Neural progenitor cell (in vitro differentiated cells): Measurements from ENCODE around the gene TMPRSS9. TPM values are rescaled to one million over a fixed set of nuclear protein-coding genes. Genes with fewer than 3 reads are reported as not detected.

Experiments used
- DNase-seq: peaks from one replicate; pipeline ENCODE4 v3.0.0-alpha.2; 2016; ENCODE audit warnings: low spot score
- H2AFZ ChIP-seq: fragments of 200-600 bp; sonication (generic); replicated peaks from 2 replicates; pipeline ENCODE4 v1.6.1; 2016; ENCODE audit warnings: antibody characterized with exemption
- H3F3A ChIP-seq: fragments of 200-600 bp; sonication (generic); 2 replicates; pipeline ENCODE4 v1.6.1; 2016; ENCODE audit warnings: antibody characterized with exemption, low read depth
- H3K27ac ChIP-seq: fragments of 200-600 bp; sonication (generic); 2 replicates; pipeline ENCODE4 v1.5.1; 2016; ENCODE audit warnings: mild to moderate bottlenecking
- H3K27me3 ChIP-seq: fragments of 200-600 bp; sonication (generic); 2 replicates; pipeline ENCODE4 v1.6.1; 2016; ENCODE audit warnings: mild to moderate bottlenecking, moderate library complexity
- H3K36me3 ChIP-seq: fragments of 200-600 bp; sonication (generic); 2 replicates; pipeline ENCODE4 v1.5.1; 2016
- H3K4me1 ChIP-seq: fragments of 200-600 bp; sonication (generic); 2 replicates; pipeline ENCODE4 v1.6.1; 2016; ENCODE audit warnings: mixed run types
- H3K4me2 ChIP-seq: fragments of 200-600 bp; sonication (generic); 2 replicates; pipeline ENCODE4 v1.6.1; 2016
- H3K4me3 ChIP-seq: fragments of 200-600 bp; sonication (generic); 2 replicates; pipeline ENCODE4 v1.5.1; 2016
- H3K79me2 ChIP-seq: fragments of 200-600 bp; sonication (generic); 2 replicates; pipeline ENCODE4 v1.6.1; 2016; ENCODE audit warnings: low read depth
- H3K9ac ChIP-seq: fragments of 200-600 bp; sonication (generic); 2 replicates; pipeline ENCODE4 v1.6.1; 2016
- H3K9me3 ChIP-seq: fragments of 200-600 bp; sonication (generic); 2 replicates; pipeline ENCODE4 v1.5.1; 2016; ENCODE audit warnings: low read depth
- H4K20me1 ChIP-seq: fragments of 200-600 bp; sonication (generic); 2 replicates; pipeline ENCODE4 v1.6.1; 2016; ENCODE audit warnings: low read depth
- H3K27ac Mint-ChIP-seq: 3 replicates; pipeline ENCODE4 v1.8.0; 2021; ENCODE audit warnings: mixed read lengths
- H3K27me3 Mint-ChIP-seq: 2 replicates; pipeline ENCODE4 v1.8.0; 2022; ENCODE audit warnings: low read depth, mild to moderate bottlenecking, inconsistent platforms, moderate library complexity, mixed read lengths; ENCODE audit not compliant: insufficient read depth
- H3K36me3 Mint-ChIP-seq: 3 replicates; pipeline ENCODE4 v1.8.0; 2021; ENCODE audit warnings: mixed read lengths
- H3K4me1 Mint-ChIP-seq: 3 replicates; pipeline ENCODE4 v1.8.0; 2021; ENCODE audit warnings: mixed read lengths
- H3K4me3 Mint-ChIP-seq: 3 replicates; pipeline ENCODE4 v1.8.0; 2021; ENCODE audit warnings: mild to moderate bottlenecking, moderate library complexity, mixed read lengths
- H3K9me3 Mint-ChIP-seq: 3 replicates; pipeline ENCODE4 v1.8.0; 2020; ENCODE audit warnings: mixed read lengths
- EZH2 ChIP-seq: fragments of 200-600 bp; sonication (generic); IDR thresholded peaks from 2 replicates; pipeline ENCODE4 v1.6.1; 2017; ENCODE audit warnings: antibody characterized with exemption, mild to moderate bottlenecking, moderate library complexity
- EZH2phosphoT487 ChIP-seq: fragments of 200-600 bp; sonication (generic); IDR thresholded peaks from 2 replicates; pipeline ENCODE4 v1.6.1; 2017; ENCODE audit warnings: antibody characterized with exemption
- total RNA-seq: library from RNA; depleted of rRNA; stranded (reverse); fragments of >200 nt; gene quantifications from 2 replicates; pipeline ENCODE4 v1.2.3, GENCODE V29; 2015; ENCODE audit warnings: low replicate concordance
- TF ChIP-seq, protein P1 (sequence below): fragments of 200-600 bp; sonication (generic); IDR thresholded peaks from 2 replicates; pipeline ENCODE4 v1.5.1; 2017; ENCODE audit warnings: antibody characterized with exemption, mild to moderate bottlenecking

The TMPRSS9 gene
- total RNA-seq, 1 donor from 2014 or later, result not detected

DNA sequence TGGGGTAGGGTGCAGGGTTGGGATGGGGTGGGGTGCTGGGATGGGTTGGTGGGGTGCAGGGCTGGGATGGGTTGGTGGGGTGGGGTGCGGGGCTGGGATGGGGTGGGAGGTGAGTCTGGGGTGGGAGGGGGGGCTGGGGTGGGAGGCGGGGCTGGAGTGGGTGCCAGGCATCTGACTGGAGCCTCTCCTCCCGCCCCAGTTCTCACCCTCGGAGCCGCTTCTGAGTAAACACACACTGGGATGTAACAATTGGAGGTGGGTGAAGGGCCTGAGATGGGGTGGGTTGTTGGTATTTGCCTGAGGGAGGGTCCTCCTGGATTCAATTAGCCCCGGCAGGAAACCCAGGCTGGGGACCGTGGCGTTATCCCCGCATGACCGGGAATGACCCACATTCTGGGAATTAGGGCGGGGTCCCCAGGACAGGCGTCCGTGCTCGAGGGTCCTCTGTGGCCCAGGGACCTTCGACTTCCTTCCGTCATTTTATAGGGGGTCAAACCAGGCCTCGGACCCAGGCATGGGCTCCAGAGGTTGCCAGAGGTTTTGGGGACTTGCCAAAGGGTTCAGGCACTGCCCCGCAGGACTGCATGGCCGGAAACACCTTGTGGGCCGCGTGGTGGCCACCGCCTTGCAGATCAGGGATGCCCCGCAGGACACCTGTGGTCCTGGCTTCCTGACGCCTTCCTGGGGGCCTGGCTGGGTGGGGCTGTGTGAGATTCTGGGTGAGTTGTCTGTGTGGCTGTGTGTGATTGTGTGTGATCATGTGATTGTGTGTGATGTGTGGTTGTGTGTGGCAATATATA, 1.4 kb downstream of the TMPRSS9 start:
- Histone ChIP-seq H3K9ac (no peak overlapping the region), H3K36me3 (no peaks in the 10 kb centered on the region), H4K20me1 (no peaks in the 10 kb centered on the region), H3K4me3 (no peak overlapping the region), H3F3A (peaks cover 7% of the 10 kb centered on the region), H3K79me2 (no peaks in the 10 kb centered on the region), H3K4me1 (peaks cover 4% of the 10 kb centered on the region), H2AFZ (no peak overlapping the region), H3K27me3 (peaks cover 42% of the 10 kb centered on the region), H3K9me3 (no peaks in the 10 kb centered on the region), H3K27ac (no peak overlapping the region), H3K4me2 (no peak overlapping the region)
- no peak overlapping the region for H3K4me3 Mint-ChIP-seq
- no peak for DNase-seq
- no peak overlapping the region for H3K27ac Mint-ChIP-seq
- no peaks in the 10 kb centered on the region for H3K9me3 Mint-ChIP-seq
- no peaks in the 10 kb centered on the region for H3K36me3 Mint-ChIP-seq
- peaks cover 13% of the 10 kb centered on the region for H3K27me3 Mint-ChIP-seq
- peaks cover 7% of the 10 kb centered on the region for H3K4me1 Mint-ChIP-seq
- no peak for TF ChIP-seq EZH2phosphoT487
- no peak for TF ChIP-seq EZH2
- TF ChIP-seq, protein P1, sequence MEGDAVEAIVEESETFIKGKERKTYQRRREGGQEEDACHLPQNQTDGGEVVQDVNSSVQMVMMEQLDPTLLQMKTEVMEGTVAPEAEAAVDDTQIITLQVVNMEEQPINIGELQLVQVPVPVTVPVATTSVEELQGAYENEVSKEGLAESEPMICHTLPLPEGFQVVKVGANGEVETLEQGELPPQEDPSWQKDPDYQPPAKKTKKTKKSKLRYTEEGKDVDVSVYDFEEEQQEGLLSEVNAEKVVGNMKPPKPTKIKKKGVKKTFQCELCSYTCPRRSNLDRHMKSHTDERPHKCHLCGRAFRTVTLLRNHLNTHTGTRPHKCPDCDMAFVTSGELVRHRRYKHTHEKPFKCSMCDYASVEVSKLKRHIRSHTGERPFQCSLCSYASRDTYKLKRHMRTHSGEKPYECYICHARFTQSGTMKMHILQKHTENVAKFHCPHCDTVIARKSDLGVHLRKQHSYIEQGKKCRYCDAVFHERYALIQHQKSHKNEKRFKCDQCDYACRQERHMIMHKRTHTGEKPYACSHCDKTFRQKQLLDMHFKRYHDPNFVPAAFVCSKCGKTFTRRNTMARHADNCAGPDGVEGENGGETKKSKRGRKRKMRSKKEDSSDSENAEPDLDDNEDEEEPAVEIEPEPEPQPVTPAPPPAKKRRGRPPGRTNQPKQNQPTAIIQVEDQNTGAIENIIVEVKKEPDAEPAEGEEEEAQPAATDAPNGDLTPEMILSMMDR, result no peak

DNA sequence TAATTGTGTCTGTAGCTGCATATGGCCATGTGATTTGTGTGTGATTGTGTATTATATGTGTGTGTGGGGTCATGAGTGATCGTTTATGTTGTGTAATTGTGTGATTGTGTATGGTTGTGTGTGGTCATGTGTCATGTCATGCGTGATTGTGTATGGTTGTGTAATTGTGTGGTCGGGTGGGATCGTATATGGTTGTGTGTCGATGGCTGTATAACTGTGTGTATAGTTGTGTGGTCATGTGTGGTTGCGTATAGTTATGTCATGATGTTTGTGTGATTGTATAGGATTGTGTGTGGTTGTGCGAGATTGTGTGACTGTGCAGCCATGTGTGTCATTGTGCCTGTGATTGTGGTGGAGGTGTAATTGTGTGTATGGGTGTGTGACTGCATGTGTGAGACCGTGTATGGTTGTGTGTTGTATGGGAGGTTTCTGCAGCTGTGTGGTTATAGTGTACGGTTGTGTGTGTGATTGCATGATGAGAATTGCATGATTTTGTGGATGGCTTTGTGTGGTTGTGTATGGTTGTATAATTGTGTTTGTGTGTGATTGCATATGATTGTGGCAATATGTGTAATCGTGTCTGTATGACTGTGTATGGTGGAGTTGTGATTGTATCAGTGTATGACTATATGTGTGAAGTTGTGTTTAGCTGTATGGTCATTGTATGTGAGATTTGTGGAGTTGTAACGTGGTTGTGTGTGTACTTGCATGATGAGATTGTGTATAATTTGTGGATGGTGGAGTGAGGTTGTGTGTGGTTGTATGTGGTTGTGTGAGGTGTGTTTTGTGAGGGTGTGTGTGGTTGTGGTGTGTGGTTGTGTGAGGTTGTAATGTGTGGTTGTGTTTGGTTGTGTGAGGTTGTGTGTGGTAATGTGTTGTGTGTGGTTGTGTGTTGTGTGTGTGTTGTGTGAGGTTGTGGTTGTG, 2.2 kb downstream of the TMPRSS9 start:
- peaks cover 7% of the 10 kb centered on the region for H3F3A ChIP-seq
- no peaks in the 10 kb centered on the region for H4K20me1 ChIP-seq
- no peaks in the 10 kb centered on the region for H3K36me3 ChIP-seq
- no peaks in the 10 kb centered on the region for H3K9me3 ChIP-seq
- Mint-ChIP-seq H3K27me3 (peaks cover 14% of the 10 kb centered on the region), H3K36me3 (no peaks in the 10 kb centered on the region), H3K9me3 (no peaks in the 10 kb centered on the region), H3K27ac (no peak overlapping the region), H3K4me1 (peaks cover 7% of the 10 kb centered on the region), H3K4me3 (no peak overlapping the region)
- no peak overlapping the region for H3K27ac ChIP-seq
- H3K27me3 ChIP-seq, result peaks cover 42% of the 10 kb centered on the region
- H3K4me3 ChIP-seq, result no peak overlapping the region
- peaks cover 4% of the 10 kb centered on the region for H3K4me1 ChIP-seq
- no peak overlapping the region for H3K4me2 ChIP-seq
- no peak for DNase-seq
- no peak overlapping the region for H2AFZ ChIP-seq
- H3K79me2 ChIP-seq, result no peaks in the 10 kb centered on the region
- H3K9ac ChIP-seq, result no peak overlapping the region
- TF ChIP-seq EZH2 (no peak), EZH2phosphoT487 (no peak)
- TF ChIP-seq, protein P1, result no peak

DNA sequence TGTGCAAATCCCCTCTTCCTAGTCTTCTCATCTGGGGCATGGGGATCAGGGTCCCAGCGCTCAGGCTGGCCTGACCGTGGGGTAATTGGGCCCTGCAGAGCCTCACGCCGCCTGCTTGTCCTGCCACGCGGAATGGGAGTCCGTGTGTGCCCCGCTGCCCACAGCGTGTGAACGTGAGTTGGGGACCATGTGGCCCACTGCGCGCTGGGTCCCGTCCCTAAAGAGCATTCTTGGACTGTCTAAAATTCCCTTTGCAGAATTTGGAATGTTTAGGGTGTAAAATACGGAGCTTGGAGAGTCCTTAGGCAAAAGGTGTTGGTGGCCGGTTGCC, 2.9 kb downstream of the TMPRSS9 start:
- H3K36me3 Mint-ChIP-seq, result no peaks in the 10 kb centered on the region

More for the DNA sequence above, 2.9 kb downstream of the TMPRSS9 start:
- H3K79me2 ChIP-seq, result no peaks in the 10 kb centered on the region
- H3K4me3 ChIP-seq, result no peak overlapping the region
- peaks cover 41% of the 10 kb centered on the region for H3K27me3 ChIP-seq
- no peaks in the 10 kb centered on the region for H3K36me3 ChIP-seq
- no peaks in the 10 kb centered on the region for H4K20me1 ChIP-seq
- no peak overlapping the region for H3K4me2 ChIP-seq
- peaks cover 7% of the 10 kb centered on the region for H3F3A ChIP-seq
- H2AFZ ChIP-seq, result no peak overlapping the region
- no peak for DNase-seq
- no peaks in the 10 kb centered on the region for H3K9me3 ChIP-seq
- TF ChIP-seq EZH2, result no peak
- no peaks in the 10 kb centered on the region for H3K9me3 Mint-ChIP-seq
- H3K4me1 Mint-ChIP-seq, result peaks cover 7% of the 10 kb centered on the region
- no peak overlapping the region for H3K27ac ChIP-seq
- H3K9ac ChIP-seq, result no peak overlapping the region
- no peak overlapping the region for H3K4me3 Mint-ChIP-seq
- H3K27ac Mint-ChIP-seq, result no peak overlapping the region
- H3K4me1 ChIP-seq, result peaks cover 4% of the 10 kb centered on the region
- peaks cover 18% of the 10 kb centered on the region for H3K27me3 Mint-ChIP-seq
